Smooth muscle cell (in vitro differentiated cells): ENCODE results near the gene FNTB. TPM values are rescaled to one million over a fixed set of nuclear protein-coding genes. Genes with fewer than 3 reads are reported as not detected.

Experiments used
- DNase-seq: peaks from one replicate; lab custom pipeline; 2025; ENCODE audit not compliant: unreplicated experiment; lab: John Stamatoyannopoulos, UW
- H2AFZ ChIP-seq: fragments of 200-600 bp; sonication (generic); 2 replicates; pipeline ENCODE4 v1.6.0; 2016; ENCODE audit warnings: antibody characterized with exemption, low read depth, mild to moderate bottlenecking
- H3F3A ChIP-seq: fragments of 200-600 bp; sonication (generic); 2 replicates; pipeline ENCODE4 v1.6.0; 2017; ENCODE audit warnings: antibody characterized with exemption, low read depth
- H3K27ac ChIP-seq: fragments of 200-600 bp; sonication (generic); 2 replicates; pipeline ENCODE4 v1.5.1; 2016; ENCODE audit warnings: low read depth, mild to moderate bottlenecking
- H3K27me3 ChIP-seq: fragments of 200-600 bp; sonication (generic); 2 replicates; pipeline ENCODE4 v1.6.1; 2016; ENCODE audit warnings: low read depth, mild to moderate bottlenecking
- H3K36me3 ChIP-seq: fragments of 200-600 bp; sonication (generic); 2 replicates; pipeline ENCODE4 v1.5.1; 2016; ENCODE audit warnings: low read depth
- H3K4me1 ChIP-seq: fragments of 200-600 bp; sonication (generic); 2 replicates; pipeline ENCODE4 v1.5.1; 2016; ENCODE audit warnings: low read depth
- H3K4me2 ChIP-seq: fragments of 200-600 bp; sonication (generic); 2 replicates; pipeline ENCODE4 v1.6.0; 2016; ENCODE audit warnings: mild to moderate bottlenecking
- H3K4me3 ChIP-seq: fragments of 200-600 bp; sonication (generic); 2 replicates; pipeline ENCODE4 v1.5.1; 2016; ENCODE audit warnings: mild to moderate bottlenecking
- H3K79me2 ChIP-seq: fragments of 200-600 bp; sonication (generic); 2 replicates; pipeline ENCODE4 v1.6.0; 2016; ENCODE audit warnings: low read depth, mild to moderate bottlenecking
- H3K9ac ChIP-seq: fragments of 200-600 bp; sonication (generic); 2 replicates; pipeline ENCODE4 v1.6.0; 2016; ENCODE audit warnings: low read depth
- H3K9me3 ChIP-seq: fragments of 200-600 bp; sonication (generic); replicated peaks from 2 replicates; pipeline ENCODE4 v1.5.1; 2016; ENCODE audit warnings: low read depth
- H4K20me1 ChIP-seq: fragments of 200-600 bp; sonication (generic); 2 replicates; pipeline ENCODE4 v1.6.0; 2016; ENCODE audit warnings: low read depth
- WGBS: methylation state at CpG from one replicate; pipeline ENCODE4 v1.1.7; 2016; ENCODE audit warnings: low lambda C conversion rate; 5-methylcytosine and 5-hydroxymethylcytosine counted together
- polyA plus RNA-seq: library from polyadenylated mRNA; unstranded; fragments of >200 nt; fragmentation: Nextera tagmentation; extraction: Ambion mirVana; gene quantifications from 2 replicates; pipeline ENCODE4 v1.2.1, GENCODE V29; 2016
- total RNA-seq: library from RNA; depleted of rRNA; stranded (reverse); fragments of >200 nt; gene quantifications from 2 replicates; pipeline ENCODE4 v1.2.3, GENCODE V29; 2014
- TF ChIP-seq, protein P1 (sequence below): fragments of 200-600 bp; sonication (generic); IDR thresholded peaks from 2 replicates; pipeline ENCODE4 v1.5.1; 2017; ENCODE audit warnings: borderline replicate concordance, mild to moderate bottlenecking, antibody characterized with exemption; ENCODE audit not compliant: insufficient read depth, poor library complexity, severe bottlenecking

Gene FNTB
- total and polyA plus RNA-seq, 2 experiments from 2014 or later = 9.3 to 16.3 TPM

DNA sequence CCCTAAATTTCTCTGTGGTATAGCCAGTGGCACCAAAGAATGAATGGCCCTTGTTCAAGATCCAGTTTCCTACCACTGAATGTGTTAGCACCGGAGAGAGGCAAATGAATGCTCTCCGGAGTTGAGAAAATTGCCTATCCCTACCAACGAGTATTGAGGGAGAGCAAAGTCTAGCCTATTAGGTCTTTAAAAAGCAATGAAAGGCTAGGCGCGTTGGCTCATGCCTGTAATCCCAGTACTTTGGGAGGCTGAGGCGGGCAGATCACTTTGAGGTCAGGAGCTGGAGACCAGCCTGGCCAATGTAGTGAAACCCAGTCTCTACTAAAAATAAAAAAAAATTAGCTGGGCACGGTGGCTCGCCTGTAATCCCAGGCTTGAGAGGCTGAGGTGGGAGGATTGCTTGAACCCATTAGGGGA lies 13.7 kb upstream of the FNTB start:
- Histone ChIP-seq H3K27me3 (no peaks in the 10 kb centered on the region), H3F3A (no peaks in the 10 kb centered on the region), H3K9me3 (no peaks in the 10 kb centered on the region), H3K9ac (no peak overlapping the region), H2AFZ (no peak overlapping the region), H3K4me1 (no peaks in the 10 kb centered on the region), H3K79me2 (no peaks in the 10 kb centered on the region), H3K4me3 (no peak overlapping the region), H3K27ac (no peak overlapping the region), H3K36me3 (no peaks in the 10 kb centered on the region), H3K4me2 (no peak overlapping the region), H4K20me1 (peaks cover 13% of the 10 kb centered on the region)
- TF ChIP-seq, protein P1, sequence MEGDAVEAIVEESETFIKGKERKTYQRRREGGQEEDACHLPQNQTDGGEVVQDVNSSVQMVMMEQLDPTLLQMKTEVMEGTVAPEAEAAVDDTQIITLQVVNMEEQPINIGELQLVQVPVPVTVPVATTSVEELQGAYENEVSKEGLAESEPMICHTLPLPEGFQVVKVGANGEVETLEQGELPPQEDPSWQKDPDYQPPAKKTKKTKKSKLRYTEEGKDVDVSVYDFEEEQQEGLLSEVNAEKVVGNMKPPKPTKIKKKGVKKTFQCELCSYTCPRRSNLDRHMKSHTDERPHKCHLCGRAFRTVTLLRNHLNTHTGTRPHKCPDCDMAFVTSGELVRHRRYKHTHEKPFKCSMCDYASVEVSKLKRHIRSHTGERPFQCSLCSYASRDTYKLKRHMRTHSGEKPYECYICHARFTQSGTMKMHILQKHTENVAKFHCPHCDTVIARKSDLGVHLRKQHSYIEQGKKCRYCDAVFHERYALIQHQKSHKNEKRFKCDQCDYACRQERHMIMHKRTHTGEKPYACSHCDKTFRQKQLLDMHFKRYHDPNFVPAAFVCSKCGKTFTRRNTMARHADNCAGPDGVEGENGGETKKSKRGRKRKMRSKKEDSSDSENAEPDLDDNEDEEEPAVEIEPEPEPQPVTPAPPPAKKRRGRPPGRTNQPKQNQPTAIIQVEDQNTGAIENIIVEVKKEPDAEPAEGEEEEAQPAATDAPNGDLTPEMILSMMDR = no peak
- 70% methylated on average over 8 of the region's 8 CpGs for WGBS
- DNase-seq = no peak

DNA sequence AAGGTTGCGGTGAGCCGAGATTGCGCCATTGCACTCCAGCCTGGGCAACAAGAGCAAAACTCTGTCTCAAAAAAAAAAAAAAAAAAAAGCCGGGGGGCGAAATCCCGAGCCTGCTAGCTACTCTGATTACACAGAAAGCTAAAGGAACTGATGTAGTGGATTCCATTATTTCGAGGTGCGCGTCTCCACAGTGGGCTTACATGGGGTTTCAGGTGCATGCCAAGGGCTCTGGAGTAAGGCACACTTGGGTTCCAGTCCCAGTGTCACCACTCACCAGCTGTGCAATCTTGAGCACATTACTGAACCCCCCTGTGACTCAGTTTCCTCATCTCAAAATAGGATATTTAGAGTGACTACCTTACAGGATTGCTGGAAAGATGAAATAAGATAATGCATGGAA lies 12.9 kb upstream of the FNTB start:
- DNase-seq = no peak

DNA sequence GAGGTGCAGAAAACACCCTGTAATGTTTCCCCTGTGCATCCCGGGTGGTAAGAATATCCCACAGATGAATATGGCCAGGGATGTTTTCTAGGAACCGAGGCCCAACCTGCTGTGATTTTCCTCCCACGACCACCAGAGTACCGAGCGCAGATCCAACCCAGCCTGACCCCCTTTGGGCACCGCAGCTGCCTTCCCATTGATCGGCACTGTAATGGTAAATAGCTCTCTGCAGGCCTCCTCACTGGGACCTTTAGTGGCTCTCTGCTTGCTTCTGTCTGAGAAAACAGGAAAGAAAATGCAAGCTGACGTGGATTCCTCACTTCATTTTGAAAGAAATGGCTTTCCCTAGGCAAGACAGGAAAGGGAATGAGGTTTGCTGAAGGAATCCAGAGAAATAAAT lies 12.1 kb upstream of the FNTB start:
- no peak overlapping the region for H3K4me3 ChIP-seq
- H3K27me3 ChIP-seq = no peaks in the 10 kb centered on the region
- H2AFZ ChIP-seq = no peak overlapping the region
- H3K4me2 ChIP-seq = no peak overlapping the region
- H3K4me1 ChIP-seq = peaks cover 3% of the 10 kb centered on the region
- DNase-seq = no peak
- TF ChIP-seq, protein P1 = no peak
- H3K9me3 ChIP-seq = no peaks in the 10 kb centered on the region
- no peaks in the 10 kb centered on the region for H3K36me3 ChIP-seq
- 60% methylated on average over 8 of the region's 8 CpGs for WGBS
- no peaks in the 10 kb centered on the region for H3F3A ChIP-seq
- H3K79me2 ChIP-seq = no peaks in the 10 kb centered on the region
- peaks cover 8% of the 10 kb centered on the region for H4K20me1 ChIP-seq
- H3K27ac ChIP-seq = no peak overlapping the region
- no peak overlapping the region for H3K9ac ChIP-seq

More for the DNA sequence above, 12.9 kb upstream of the FNTB start:
- Histone ChIP-seq H3K36me3 (no peaks in the 10 kb centered on the region), H3F3A (no peaks in the 10 kb centered on the region), H3K4me3 (no peak overlapping the region), H4K20me1 (peaks cover 13% of the 10 kb centered on the region), H3K27ac (no peak overlapping the region), H3K27me3 (no peaks in the 10 kb centered on the region), H3K4me2 (no peak overlapping the region), H3K9me3 (no peaks in the 10 kb centered on the region), H3K4me1 (no peaks in the 10 kb centered on the region), H2AFZ (no peak overlapping the region), H3K79me2 (no peaks in the 10 kb centered on the region), H3K9ac (no peak overlapping the region)
- WGBS = 93% methylated on average over 9 of the region's 9 CpGs
- TF ChIP-seq, protein P1 = no peak

DNA sequence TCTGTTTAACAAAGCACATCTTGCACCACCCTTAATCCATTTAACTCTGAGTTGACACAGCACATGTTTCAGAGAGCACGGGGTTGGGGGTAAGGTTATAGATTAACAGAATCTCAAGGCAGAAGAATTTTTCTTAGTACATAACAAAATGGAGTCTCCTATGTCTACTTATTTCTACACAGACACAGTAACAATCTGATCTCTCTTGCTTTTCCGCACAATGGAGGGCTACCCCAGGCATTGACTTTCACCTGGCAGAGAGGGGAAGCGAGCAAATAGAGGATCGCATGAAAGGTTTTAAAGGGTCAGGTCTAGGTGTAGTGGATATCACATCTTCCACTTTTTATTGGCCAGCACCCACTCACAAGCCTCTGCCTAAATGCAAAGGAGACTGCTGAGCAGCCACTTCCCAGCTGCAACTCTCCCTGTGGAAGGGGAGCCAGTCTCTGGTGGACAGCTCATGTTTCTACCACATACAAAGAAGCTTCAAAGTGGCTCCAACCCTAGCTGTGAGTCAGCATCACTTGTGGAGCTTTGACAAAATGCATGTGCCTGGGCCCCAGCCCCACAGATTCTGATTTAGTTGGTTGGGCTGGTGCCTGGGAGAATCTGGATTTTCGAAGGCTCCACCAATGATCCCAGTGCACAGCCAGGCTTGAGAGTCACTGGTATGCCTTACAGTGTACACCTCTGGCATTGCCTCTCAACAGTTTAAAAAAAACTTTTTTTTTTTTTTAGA lies 7.2 kb upstream of the FNTB start:
- 77% methylated on average over 5 of the region's 5 CpGs for WGBS
- no peak overlapping the region for H2AFZ ChIP-seq
- H4K20me1 ChIP-seq = no peaks in the 10 kb centered on the region
- H3K4me2 ChIP-seq = no peak overlapping the region
- H3K79me2 ChIP-seq = no peaks in the 10 kb centered on the region
- DNase-seq = no peak
- H3K9ac ChIP-seq = no peak overlapping the region
- H3F3A ChIP-seq = no peaks in the 10 kb centered on the region
- H3K27me3 ChIP-seq = no peaks in the 10 kb centered on the region
- TF ChIP-seq, protein P1 = no peak
- H3K4me1 ChIP-seq = peaks cover 7% of the 10 kb centered on the region
- H3K9me3 ChIP-seq = no peaks in the 10 kb centered on the region
- no peak overlapping the region for H3K27ac ChIP-seq
- H3K36me3 ChIP-seq = no peaks in the 10 kb centered on the region
- H3K4me3 ChIP-seq = no peak overlapping the region
